GM23338 (cell line): ENCODE data around the gene MRS2. TPM values are rescaled to one million over a fixed set of nuclear protein-coding genes. Genes with fewer than 3 reads are reported as not detected.

Experiments
- ATAC-seq: fragments of 200-7000 bp; cut with Tn5 transposase; 3 replicates; pipeline ENCODE4 v1.9.1; 2020
- DNase-seq: peaks from one replicate; pipeline ENCODE4 v3.0.0-alpha.2; 2015; ENCODE audit warnings: low spot score
- H2AFZ ChIP-seq: fragments of 200-600 bp; sonication (generic); 2 replicates; pipeline ENCODE4 v1.8.0; 2016; ENCODE audit warnings: antibody characterized with exemption, mild to moderate bottlenecking, moderate library complexity
- H3F3A ChIP-seq: fragments of 200-600 bp; sonication (generic); replicated peaks from 2 replicates; pipeline ENCODE4 v1.8.0; 2017; ENCODE audit warnings: antibody characterized with exemption, mixed run types, low read depth
- H3K27ac ChIP-seq: fragments of 200-600 bp; sonication (generic); 2 replicates; pipeline ENCODE4 v1.6.1; 2016; ENCODE audit warnings: low read depth
- H3K27me3 ChIP-seq: fragments of 200-600 bp; sonication (generic); 2 replicates; pipeline ENCODE4 v1.8.0; 2016; ENCODE audit warnings: mild to moderate bottlenecking, mixed run types, moderate library complexity; ENCODE audit not compliant: insufficient read depth
- H3K36me3 ChIP-seq: fragments of 200-600 bp; sonication (generic); 2 replicates; pipeline ENCODE4 v1.8.0; 2016; ENCODE audit warnings: mild to moderate bottlenecking; ENCODE audit not compliant: insufficient read depth
- H3K4me1 ChIP-seq: fragments of 200-600 bp; sonication (generic); 2 replicates; pipeline ENCODE4 v1.8.0; 2016; ENCODE audit warnings: mild to moderate bottlenecking, moderate library complexity; ENCODE audit not compliant: insufficient read depth
- H3K4me2 ChIP-seq: fragments of 200-600 bp; sonication (generic); 2 replicates; pipeline ENCODE4 v1.7.1; 2017; ENCODE audit warnings: mixed run types
- H3K4me3 ChIP-seq: fragments of 200-600 bp; sonication (generic); 2 replicates; pipeline ENCODE4 v1.6.1; 2016; ENCODE audit warnings: mixed run types
- H3K79me2 ChIP-seq: fragments of 200-600 bp; sonication (generic); replicated peaks from 2 replicates; pipeline ENCODE4 v1.8.0; 2017; ENCODE audit warnings: mild to moderate bottlenecking; ENCODE audit not compliant: insufficient read depth
- H3K9me2 ChIP-seq: fragments of 200-600 bp; sonication (generic); 2 replicates; pipeline ENCODE4 v1.8.0; 2017; ENCODE audit not compliant: insufficient read depth
- H4K20me1 ChIP-seq: fragments of 200-600 bp; sonication (generic); replicated peaks from 2 replicates; pipeline ENCODE4 v1.8.0; 2017; ENCODE audit warnings: mild to moderate bottlenecking; ENCODE audit not compliant: insufficient read depth
- H3K27ac Mint-ChIP-seq: 2 replicates; pipeline ENCODE4 v1.8.0; 2020; ENCODE audit warnings: inconsistent platforms, mild to moderate bottlenecking, moderate library complexity, mixed read lengths
- H3K27me3 Mint-ChIP-seq: 3 replicates; pipeline ENCODE4 v1.8.0; 2022; ENCODE audit warnings: low read depth, mild to moderate bottlenecking, moderate library complexity, mixed read lengths, inconsistent platforms; ENCODE audit not compliant: insufficient read depth, poor library complexity
- H3K36me3 Mint-ChIP-seq: 3 replicates; pipeline ENCODE4 v1.8.0; 2021; ENCODE audit warnings: low read depth, mild to moderate bottlenecking, inconsistent platforms, moderate library complexity, mixed read lengths
- H3K4me1 Mint-ChIP-seq: 3 replicates; pipeline ENCODE4 v1.8.0; 2020; ENCODE audit warnings: mild to moderate bottlenecking, inconsistent platforms, mixed read lengths
- H3K4me3 Mint-ChIP-seq: 3 replicates; pipeline ENCODE4 v1.8.0; 2021; ENCODE audit warnings: moderate library complexity, mild to moderate bottlenecking, inconsistent platforms, mixed read lengths
- H3K9me3 Mint-ChIP-seq: 3 replicates; pipeline ENCODE4 v1.8.0; 2020; ENCODE audit warnings: moderate library complexity, mild to moderate bottlenecking, inconsistent platforms, mixed read lengths
- CREB1 ChIP-seq: fragments of 250-450 bp; sonication (Bioruptor Pico); IDR thresholded peaks from 2 replicates; pipeline ENCODE4 v1.5.0; 2020; ENCODE audit warnings: low read depth, mild to moderate bottlenecking, moderate library complexity
- NANOG ChIP-seq: IDR thresholded peaks from 2 replicates; pipeline ENCODE4 v1.6.1; 2016; ENCODE audit warnings: antibody characterized with exemption, borderline replicate concordance
- POLR2AphosphoS5 ChIP-seq: IDR thresholded peaks from 2 replicates; pipeline ENCODE4 v1.6.1; 2016; ENCODE audit warnings: antibody characterized with exemption, low read depth
- ZNF114 ChIP-seq: fragments of 250-450 bp; sonication (Bioruptor Pico); IDR thresholded peaks from 2 replicates; pipeline ENCODE4 v1.5.0; 2020; ENCODE audit warnings: mild to moderate bottlenecking, moderate library complexity
- ZNF331 ChIP-seq: fragments of 250-450 bp; sonication (Bioruptor Pico); IDR thresholded peaks from 2 replicates; pipeline ENCODE4 v1.5.0; 2020; ENCODE audit warnings: low read depth, mild to moderate bottlenecking, moderate library complexity
- polyA plus RNA-seq: library from polyadenylated mRNA; unstranded; fragments of >200 nt; fragmentation: Nextera tagmentation; extraction: Ambion mirVana; gene quantifications from 2 replicates; pipeline ENCODE4 v1.2.1, GENCODE V29; 2016
- total RNA-seq: library from RNA; depleted of rRNA; stranded (reverse); fragments of >200 nt; shearing (Covaris generic); gene quantifications from 2 replicates; pipeline ENCODE4 v1.2.3, GENCODE V29; 2014
- TF ChIP-seq, protein P1 (sequence below): fragments of 250-450 bp; sonication (Bioruptor Pico); IDR thresholded peaks from 2 replicates; pipeline ENCODE4 v1.5.0; 2020; ENCODE audit warnings: mild to moderate bottlenecking, moderate library complexity

The MRS2 gene
- total and polyA plus RNA-seq, 2 experiments from 2014 or later: 80.9 to 125 TPM

DNA sequence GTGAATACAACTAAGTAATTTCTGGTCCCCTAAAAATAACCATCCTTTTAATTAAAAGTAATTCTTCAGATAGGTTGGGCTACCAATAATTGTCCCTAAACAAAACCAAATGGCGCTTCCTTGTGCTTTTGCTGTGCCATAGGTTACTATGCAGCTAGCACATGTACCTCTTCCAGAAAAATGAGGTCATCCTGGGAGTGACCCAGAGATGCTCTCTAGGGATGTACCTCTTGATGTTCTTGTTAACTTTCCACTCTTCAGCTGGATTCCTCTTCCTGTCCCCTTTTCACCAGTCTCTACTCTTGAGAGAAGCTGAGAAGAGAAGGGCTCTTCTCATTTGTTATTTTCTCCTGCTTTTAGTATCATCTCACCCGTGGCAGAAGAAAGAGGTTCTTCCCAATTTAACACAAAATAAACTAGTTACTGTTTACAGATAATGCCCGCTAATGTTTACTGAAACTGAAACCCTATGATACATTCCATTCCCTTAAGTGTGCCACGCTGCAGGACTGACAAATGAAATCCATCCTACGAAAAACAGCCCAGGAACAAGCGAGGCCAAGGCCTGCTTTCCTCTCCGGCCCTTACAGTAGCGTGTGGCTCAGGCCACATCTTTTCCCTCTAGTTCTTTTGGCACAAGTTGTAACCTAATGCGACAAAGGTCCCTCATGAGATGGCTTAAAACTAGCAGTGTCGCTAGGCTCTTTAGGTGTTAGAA lies 24.2 kb downstream of the MRS2 start:
- Histone ChIP-seq H3K4me3 (no peak overlapping the region), H3K9me2 (no peaks in the 10 kb centered on the region), H3F3A (peaks cover 14% of the 10 kb centered on the region; the same call in 1 of the 2 replicates), H3K27me3 (no peaks in the 10 kb centered on the region), H3K79me2 (no peaks in the 10 kb centered on the region), H3K4me1 (no peaks in the 10 kb centered on the region), H3K4me2 (no peak overlapping the region), H4K20me1 (peaks cover 5% of the 10 kb centered on the region; the same call in 1 of the 2 replicates), H2AFZ (no peak overlapping the region), H3K36me3 (peaks cover 31% of the 10 kb centered on the region), H3K27ac (peak overlapping the region; percentile 80)
- Mint-ChIP-seq H3K27me3 (peaks cover 5% of the 10 kb centered on the region), H3K27ac (no peak overlapping the region), H3K4me3 (no peak overlapping the region), H3K4me1 (no peaks in the 10 kb centered on the region), H3K9me3 (no peaks in the 10 kb centered on the region), H3K36me3 (peaks cover 41% of the 10 kb centered on the region)
- TF ChIP-seq, protein P1, sequence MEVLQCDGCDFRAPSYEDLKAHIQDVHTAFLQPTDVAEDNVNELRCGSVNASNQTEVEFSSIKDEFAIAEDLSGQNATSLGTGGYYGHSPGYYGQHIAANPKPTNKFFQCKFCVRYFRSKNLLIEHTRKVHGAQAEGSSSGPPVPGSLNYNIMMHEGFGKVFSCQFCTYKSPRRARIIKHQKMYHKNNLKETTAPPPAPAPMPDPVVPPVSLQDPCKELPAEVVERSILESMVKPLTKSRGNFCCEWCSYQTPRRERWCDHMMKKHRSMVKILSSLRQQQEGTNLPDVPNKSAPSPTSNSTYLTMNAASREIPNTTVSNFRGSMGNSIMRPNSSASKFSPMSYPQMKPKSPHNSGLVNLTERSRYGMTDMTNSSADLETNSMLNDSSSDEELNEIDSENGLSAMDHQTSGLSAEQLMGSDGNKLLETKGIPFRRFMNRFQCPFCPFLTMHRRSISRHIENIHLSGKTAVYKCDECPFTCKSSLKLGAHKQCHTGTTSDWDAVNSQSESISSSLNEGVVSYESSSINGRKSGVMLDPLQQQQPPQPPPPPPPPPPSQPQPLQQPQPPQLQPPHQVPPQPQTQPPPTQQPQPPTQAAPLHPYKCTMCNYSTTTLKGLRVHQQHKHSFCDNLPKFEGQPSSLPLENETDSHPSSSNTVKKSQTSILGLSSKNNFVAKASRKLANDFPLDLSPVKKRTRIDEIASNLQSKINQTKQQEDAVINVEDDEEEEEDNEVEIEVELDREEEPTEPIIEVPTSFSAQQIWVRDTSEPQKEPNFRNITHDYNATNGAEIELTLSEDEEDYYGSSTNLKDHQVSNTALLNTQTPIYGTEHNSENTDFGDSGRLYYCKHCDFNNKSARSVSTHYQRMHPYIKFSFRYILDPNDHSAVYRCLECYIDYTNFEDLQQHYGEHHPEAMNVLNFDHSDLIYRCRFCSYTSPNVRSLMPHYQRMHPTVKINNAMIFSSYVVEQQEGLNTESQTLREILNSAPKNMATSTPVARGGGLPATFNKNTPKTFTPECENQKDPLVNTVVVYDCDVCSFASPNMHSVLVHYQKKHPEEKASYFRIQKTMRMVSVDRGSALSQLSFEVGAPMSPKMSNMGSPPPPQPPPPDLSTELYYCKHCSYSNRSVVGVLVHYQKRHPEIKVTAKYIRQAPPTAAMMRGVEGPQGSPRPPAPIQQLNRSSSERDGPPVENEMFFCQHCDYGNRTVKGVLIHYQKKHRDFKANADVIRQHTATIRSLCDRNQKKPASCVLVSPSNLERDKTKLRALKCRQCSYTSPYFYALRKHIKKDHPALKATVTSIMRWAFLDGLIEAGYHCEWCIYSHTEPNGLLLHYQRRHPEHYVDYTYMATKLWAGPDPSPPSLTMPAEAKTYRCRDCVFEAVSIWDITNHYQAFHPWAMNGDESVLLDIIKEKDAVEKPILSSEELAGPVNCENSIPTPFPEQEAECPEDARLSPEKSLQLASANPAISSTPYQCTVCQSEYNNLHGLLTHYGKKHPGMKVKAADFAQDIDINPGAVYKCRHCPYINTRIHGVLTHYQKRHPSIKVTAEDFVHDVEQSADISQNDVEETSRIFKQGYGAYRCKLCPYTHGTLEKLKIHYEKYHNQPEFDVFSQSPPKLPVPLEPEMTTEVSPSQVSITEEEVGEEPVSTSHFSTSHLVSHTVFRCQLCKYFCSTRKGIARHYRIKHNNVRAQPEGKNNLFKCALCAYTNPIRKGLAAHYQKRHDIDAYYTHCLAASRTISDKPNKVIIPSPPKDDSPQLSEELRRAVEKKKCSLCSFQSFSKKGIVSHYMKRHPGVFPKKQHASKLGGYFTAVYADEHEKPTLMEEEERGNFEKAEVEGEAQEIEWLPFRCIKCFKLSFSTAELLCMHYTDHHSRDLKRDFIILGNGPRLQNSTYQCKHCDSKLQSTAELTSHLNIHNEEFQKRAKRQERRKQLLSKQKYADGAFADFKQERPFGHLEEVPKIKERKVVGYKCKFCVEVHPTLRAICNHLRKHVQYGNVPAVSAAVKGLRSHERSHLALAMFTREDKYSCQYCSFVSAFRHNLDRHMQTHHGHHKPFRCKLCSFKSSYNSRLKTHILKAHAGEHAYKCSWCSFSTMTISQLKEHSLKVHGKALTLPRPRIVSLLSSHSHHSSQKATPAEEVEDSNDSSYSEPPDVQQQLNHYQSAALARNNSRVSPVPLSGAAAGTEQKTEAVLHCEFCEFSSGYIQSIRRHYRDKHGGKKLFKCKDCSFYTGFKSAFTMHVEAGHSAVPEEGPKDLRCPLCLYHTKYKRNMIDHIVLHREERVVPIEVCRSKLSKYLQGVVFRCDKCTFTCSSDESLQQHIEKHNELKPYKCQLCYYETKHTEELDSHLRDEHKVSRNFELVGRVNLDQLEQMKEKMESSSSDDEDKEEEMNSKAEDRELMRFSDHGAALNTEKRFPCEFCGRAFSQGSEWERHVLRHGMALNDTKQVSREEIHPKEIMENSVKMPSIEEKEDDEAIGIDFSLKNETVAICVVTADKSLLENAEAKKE (CRISPR knock-in tag): no peak
- no peak for TF ChIP-seq POLR2AphosphoS5
- TF ChIP-seq ZNF331: no peak
- TF ChIP-seq ZNF114 (CRISPR knock-in tag): no peak
- TF ChIP-seq NANOG: no peak
- no peak for TF ChIP-seq CREB1 (CRISPR knock-in tag)
- ATAC-seq: peak; percentile 38; the same call in 2 of the 3 replicates
- DNase-seq: no peak
